ENCODE measurements around the gene GTPBP3. TPM values are rescaled to one million over a fixed set of nuclear protein-coding genes. Genes with fewer than 3 reads are reported as not detected.

GTPBP3 gene
- total and polyA plus RNA-seq, 9 of the 15 experiments (the other 6 are each of a cell fraction or from before 2014, with no cell fraction given) = 4.9 to 124 (median 22.6) TPM

DNA sequence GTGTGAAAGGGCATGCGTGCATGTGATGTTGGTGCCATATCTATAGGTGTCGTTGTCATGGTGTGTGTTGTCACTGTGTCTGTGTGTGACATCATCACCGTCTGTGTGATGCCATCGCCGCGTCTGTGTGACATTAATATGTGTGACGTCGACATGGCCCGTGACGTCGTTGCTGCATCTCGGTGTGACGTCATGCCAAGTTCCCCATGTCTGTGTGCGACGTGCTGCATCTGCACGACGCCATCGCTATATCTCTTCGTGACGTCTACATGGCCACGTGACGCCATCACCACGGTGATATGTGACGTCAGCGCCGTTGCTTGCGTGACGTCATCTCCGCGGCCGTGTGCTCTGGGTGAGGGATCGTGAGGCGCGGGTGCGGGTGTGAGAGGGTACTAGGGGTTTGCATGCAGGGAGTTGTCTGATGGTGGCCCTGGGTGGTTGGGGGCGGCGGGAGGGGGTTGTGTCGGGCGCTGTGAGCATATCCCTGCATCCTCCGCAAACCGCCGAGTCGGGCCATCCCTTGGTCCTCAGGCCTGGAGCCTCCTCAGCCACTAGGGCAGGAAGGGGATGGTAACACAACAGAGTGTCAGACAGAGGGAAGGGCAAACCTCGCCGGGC lies 14.6 kb downstream of the GTPBP3 start (continued):
- TF ChIP-seq, protein P1, sequence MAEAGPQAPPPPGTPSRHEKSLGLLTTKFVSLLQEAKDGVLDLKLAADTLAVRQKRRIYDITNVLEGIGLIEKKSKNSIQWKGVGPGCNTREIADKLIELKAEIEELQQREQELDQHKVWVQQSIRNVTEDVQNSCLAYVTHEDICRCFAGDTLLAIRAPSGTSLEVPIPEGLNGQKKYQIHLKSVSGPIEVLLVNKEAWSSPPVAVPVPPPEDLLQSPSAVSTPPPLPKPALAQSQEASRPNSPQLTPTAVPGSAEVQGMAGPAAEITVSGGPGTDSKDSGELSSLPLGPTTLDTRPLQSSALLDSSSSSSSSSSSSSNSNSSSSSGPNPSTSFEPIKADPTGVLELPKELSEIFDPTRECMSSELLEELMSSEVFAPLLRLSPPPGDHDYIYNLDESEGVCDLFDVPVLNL (CRISPR knock-in tag; IDR thresholded peaks at IDR 0.05; ENCODE audit: low read depth) = no peak
- TF ChIP-seq POLR2G (IDR thresholded peaks at IDR 0.05; ENCODE audit: low read depth, low read length) (no peak), ZC3H4 (CRISPR knock-in tag; IDR thresholded peaks at IDR 0.05; ENCODE audit: borderline replicate concordance) (no peak), XRCC5 (IDR thresholded peaks at IDR 0.05; ENCODE audit: low read depth, low read length) (no peak; the same call in 1 of the 2 replicates), ZKSCAN8 (CRISPR knock-in tag; IDR thresholded peaks at IDR 0.05) (no peak), HMBOX1 (IDR thresholded peaks at IDR 0.05) (no peak), NR2C2 (CRISPR knock-in tag; IDR thresholded peaks at IDR 0.05) (peak; percentile 73), NR2C2 (tag; IDR thresholded peaks at IDR 0.05) (no peak), ZNF717 (CRISPR knock-in tag; IDR thresholded peaks at IDR 0.05) (no peak), KHSRP (IDR thresholded peaks at IDR 0.05) (peak; percentile 99)
- TF ChIP-seq, protein P2, sequence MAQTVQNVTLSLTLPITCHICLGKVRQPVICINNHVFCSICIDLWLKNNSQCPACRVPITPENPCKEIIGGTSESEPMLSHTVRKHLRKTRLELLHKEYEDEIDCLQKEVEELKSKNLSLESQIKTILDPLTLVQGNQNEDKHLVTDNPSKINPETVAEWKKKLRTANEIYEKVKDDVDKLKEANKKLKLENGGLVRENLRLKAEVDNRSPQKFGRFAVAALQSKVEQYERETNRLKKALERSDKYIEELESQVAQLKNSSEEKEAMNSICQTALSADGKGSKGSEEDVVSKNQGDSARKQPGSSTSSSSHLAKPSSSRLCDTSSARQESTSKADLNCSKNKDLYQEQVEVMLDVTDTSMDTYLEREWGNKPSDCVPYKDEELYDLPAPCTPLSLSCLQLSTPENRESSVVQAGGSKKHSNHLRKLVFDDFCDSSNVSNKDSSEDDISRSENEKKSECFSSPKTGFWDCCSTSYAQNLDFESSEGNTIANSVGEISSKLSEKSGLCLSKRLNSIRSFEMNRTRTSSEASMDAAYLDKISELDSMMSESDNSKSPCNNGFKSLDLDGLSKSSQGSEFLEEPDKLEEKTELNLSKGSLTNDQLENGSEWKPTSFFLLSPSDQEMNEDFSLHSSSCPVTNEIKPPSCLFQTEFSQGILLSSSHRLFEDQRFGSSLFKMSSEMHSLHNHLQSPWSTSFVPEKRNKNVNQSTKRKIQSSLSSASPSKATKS (CRISPR knock-in tag; IDR thresholded peaks at IDR 0.05) = no peak
- TF ChIP-seq, protein P3, sequence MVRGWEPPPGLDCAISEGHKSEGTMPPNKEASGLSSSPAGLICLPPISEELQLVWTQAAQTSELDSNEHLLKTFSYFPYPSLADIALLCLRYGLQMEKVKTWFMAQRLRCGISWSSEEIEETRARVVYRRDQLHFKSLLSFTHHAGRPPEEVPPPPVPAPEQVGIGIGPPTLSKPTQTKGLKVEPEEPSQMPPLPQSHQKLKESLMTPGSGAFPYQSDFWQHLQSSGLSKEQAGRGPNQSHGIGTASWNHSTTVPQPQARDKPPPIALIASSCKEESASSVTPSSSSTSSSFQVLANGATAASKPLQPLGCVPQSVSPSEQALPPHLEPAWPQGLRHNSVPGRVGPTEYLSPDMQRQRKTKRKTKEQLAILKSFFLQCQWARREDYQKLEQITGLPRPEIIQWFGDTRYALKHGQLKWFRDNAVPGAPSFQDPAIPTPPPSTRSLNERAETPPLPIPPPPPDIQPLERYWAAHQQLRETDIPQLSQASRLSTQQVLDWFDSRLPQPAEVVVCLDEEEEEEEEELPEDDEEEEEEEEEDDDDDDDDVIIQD (CRISPR knock-in tag; IDR thresholded peaks at IDR 0.05) = no peak
- TF ChIP-seq, protein P4, sequence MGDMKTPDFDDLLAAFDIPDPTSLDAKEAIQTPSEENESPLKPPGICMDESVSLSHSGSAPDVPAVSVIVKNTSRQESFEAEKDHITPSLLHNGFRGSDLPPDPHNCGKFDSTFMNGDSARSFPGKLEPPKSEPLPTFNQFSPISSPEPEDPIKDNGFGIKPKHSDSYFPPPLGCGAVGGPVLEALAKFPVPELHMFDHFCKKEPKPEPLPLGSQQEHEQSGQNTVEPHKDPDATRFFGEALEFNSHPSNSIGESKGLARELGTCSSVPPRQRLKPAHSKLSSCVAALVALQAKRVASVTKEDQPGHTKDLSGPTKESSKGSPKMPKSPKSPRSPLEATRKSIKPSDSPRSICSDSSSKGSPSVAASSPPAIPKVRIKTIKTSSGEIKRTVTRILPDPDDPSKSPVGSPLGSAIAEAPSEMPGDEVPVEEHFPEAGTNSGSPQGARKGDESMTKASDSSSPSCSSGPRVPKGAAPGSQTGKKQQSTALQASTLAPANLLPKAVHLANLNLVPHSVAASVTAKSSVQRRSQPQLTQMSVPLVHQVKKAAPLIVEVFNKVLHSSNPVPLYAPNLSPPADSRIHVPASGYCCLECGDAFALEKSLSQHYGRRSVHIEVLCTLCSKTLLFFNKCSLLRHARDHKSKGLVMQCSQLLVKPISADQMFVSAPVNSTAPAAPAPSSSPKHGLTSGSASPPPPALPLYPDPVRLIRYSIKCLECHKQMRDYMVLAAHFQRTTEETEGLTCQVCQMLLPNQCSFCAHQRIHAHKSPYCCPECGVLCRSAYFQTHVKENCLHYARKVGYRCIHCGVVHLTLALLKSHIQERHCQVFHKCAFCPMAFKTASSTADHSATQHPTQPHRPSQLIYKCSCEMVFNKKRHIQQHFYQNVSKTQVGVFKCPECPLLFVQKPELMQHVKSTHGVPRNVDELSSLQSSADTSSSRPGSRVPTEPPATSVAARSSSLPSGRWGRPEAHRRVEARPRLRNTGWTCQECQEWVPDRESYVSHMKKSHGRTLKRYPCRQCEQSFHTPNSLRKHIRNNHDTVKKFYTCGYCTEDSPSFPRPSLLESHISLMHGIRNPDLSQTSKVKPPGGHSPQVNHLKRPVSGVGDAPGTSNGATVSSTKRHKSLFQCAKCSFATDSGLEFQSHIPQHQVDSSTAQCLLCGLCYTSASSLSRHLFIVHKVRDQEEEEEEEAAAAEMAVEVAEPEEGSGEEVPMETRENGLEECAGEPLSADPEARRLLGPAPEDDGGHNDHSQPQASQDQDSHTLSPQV (IDR thresholded peaks at IDR 0.05) = no peak
- TF ChIP-seq, protein P5, sequence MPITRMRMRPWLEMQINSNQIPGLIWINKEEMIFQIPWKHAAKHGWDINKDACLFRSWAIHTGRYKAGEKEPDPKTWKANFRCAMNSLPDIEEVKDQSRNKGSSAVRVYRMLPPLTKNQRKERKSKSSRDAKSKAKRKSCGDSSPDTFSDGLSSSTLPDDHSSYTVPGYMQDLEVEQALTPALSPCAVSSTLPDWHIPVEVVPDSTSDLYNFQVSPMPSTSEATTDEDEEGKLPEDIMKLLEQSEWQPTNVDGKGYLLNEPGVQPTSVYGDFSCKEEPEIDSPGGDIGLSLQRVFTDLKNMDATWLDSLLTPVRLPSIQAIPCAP (CRISPR knock-in tag; IDR thresholded peaks at IDR 0.05; ENCODE audit: borderline replicate concordance) = no peak
- TF ChIP-seq, protein P6, sequence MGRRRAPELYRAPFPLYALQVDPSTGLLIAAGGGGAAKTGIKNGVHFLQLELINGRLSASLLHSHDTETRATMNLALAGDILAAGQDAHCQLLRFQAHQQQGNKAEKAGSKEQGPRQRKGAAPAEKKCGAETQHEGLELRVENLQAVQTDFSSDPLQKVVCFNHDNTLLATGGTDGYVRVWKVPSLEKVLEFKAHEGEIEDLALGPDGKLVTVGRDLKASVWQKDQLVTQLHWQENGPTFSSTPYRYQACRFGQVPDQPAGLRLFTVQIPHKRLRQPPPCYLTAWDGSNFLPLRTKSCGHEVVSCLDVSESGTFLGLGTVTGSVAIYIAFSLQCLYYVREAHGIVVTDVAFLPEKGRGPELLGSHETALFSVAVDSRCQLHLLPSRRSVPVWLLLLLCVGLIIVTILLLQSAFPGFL (CRISPR knock-in tag; IDR thresholded peaks at IDR 0.05) = no peak
